Esophagus squamous epithelium (tissue), 4 donors: ENCODE results near the gene DENND5B.

Experiments used
- POLR2A ChIP-seq, 4 donors: fragments of 450-650 bp; IDR thresholded peaks; one replicate each; pipeline ENCODE4 v1.6.1; 2017; ENCODE audit warnings: antibody characterized with exemption in 4 of 4, mild to moderate bottlenecking in 4 of 4, moderate library complexity in 3 of 4
- TF ChIP-seq, protein P1 (sequence below), 6 experiments: fragments of 450-650 bp in 4 of 6; fragments of 200-600 bp in 2 of 6; sonication (generic) in 2 of 6; IDR thresholded peaks; one replicate each; pipeline ENCODE4 v1.5.1; 2016 to 2019; ENCODE audit warnings: antibody characterized with exemption in 6 of 6, mild to moderate bottlenecking in 4 of 6, moderate library complexity in 4 of 6

DNA sequence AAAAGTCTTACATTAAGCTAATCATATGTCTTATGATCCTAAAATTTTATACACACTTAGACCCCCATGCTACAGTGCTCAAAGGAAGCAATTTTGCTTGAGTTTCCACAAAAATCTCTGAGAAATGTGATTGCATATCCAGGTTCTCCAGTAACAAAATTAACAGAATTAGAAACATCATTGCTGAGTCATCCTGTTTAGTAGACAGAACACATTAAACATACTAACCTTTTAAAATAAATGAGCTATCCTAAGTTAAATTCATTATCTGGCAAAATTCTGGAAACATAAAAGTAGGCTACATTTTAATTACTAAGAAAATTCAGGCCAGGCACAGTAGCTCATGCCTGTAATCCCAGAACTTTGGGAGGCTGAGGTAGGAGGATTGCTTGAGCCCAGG, 94.7 kb downstream of the DENND5B start:
- TF ChIP-seq, protein P1, sequence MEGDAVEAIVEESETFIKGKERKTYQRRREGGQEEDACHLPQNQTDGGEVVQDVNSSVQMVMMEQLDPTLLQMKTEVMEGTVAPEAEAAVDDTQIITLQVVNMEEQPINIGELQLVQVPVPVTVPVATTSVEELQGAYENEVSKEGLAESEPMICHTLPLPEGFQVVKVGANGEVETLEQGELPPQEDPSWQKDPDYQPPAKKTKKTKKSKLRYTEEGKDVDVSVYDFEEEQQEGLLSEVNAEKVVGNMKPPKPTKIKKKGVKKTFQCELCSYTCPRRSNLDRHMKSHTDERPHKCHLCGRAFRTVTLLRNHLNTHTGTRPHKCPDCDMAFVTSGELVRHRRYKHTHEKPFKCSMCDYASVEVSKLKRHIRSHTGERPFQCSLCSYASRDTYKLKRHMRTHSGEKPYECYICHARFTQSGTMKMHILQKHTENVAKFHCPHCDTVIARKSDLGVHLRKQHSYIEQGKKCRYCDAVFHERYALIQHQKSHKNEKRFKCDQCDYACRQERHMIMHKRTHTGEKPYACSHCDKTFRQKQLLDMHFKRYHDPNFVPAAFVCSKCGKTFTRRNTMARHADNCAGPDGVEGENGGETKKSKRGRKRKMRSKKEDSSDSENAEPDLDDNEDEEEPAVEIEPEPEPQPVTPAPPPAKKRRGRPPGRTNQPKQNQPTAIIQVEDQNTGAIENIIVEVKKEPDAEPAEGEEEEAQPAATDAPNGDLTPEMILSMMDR (IDR thresholded peaks at IDR 0.05), result no peak
- no peak for TF ChIP-seq POLR2A (IDR thresholded peaks at IDR 0.05)
